ENCODE measurements around the gene RAPGEF1.

GRCh38 chr9:131651599-131651998, 88.3 kb downstream of the RAPGEF1 start:
- no peak for TF ChIP-seq POLR2A (IDR thresholded peaks at IDR 0.05; ENCODE audit: low read length)
- TF ChIP-seq GATA1 (IDR thresholded peaks at IDR 0.05; ENCODE audit: low read depth, low read length), result no peak
